ENCODE data around the gene C15orf62.
A peak's percentile ranks its signal among the peaks of the same experiment; 100 is the strongest.

C15orf62 gene

DNA sequence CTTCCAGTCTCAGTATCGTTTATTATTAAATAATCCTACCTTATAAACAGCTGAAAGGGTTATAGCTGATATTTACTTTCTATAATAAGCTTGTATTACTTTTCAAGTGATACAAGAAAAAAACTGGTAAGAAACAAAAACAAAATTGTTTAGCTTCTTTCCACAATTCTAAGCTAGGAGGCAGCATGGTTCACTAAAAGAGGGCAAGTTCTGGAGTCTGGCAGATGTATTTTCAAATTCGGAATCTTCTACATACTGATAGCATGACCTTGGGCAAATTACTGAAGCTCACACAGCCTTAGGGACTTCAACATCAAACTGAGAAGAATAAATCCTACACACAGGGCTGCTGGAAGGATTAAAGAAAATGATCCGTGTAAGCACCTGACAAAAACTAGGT is 15.4 kb downstream of the C15orf62 start:
- no peak for DNase-seq

DNA sequence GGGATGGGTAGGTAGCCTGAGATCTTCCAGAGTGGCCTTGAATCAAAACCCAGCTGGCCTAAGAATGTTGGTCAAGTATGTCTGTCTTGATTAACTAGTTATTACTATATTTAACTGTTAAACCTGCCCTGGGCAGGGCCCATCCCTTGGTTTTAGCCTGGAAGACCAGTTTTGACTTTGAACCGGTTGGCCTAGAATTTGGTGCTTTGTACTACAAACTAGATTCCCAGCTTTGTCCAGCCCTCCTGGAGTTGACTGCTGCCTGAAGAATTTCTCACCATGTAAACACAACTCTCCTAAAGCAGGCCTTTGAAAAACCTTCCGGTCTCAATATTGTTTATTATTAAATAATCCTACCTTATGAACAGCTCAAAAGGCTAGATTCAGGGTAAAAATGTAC is 16.0 kb downstream of the C15orf62 start:
- no peak for DNase-seq

DNA sequence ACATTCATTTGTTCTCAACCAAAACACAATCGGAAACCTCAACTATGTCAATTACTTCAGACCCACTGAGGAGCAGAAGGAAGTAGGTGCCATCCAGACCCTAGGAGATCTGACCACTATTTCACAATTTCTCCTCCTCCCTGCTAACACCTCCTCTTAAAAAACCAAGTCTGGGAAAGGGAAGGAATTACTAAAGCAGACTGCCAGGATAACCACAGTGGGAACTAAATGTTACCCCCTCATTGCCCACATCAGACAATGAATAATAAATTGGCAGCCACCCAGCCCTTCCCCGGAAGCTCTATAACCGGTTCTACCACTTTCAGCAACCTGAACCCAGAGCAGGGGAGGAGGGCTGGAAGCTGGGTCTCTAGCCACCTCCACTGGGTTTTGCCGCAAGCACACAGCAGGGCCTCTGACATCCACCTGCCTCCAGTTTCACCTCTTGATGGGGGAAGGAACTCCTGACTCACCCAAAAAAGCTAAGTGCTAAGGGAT is 17.6 kb downstream of the C15orf62 start:
- peak; percentile 44 for DNase-seq

DNA sequence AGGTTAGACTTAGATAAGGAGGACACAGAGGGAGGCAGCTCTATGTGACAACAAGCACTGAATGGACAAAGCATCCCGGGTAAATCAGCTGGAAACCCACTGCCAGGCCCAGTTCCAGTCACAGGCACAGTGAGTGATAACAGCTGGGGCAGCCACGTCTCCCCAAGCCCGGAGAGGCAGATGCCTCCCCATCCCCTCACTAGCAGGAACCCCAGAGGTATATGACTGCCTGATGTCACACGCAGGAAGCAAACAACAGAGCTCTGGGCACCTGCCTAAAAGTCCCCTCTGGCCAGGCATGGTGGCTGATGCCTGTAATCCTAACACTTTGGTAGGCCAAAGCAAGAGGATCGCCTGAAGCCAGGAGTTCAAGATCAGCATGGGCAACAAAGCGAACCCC is 18.2 kb downstream of the C15orf62 start:
- no peak for DNase-seq

DNA sequence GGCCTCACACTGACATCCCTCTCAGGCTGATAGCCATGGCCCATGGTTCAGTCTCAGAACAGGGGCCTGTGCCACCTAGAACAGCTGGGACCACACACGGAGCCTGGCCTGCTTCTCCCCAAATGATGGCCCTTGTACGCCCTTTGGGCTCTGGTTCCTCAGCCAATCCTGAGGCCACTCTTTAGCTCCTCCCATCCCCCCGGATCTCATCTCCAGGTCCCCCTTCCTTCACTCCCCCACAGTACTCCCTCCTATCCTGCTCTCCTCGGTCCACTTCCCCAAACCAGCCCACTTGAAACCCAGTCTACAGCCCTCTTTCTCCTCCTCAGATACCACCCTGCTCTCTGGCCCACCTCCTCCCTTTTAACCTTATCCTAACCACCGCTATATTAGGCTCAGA is 19.3 kb downstream of the C15orf62 start:
- no peak for DNase-seq

DNA sequence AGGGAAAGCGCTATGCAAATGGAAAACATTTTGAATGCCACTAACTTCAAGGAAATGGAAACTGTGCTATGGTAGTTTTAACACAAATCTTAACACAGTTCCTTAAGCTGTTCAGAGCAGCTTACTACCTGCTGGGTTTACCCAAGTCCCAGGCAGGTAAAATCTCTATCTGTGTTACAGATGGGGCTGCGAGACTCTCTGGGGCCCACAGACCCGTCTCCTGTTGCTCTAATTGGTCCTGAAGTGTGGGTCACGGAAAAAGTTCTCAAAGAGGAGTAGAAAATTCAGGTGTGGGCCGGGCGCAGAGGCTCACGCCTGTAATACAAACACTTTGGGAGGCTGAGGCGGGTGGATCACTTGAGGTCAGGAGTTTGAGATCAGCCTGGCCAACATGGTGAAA is 20.2 kb downstream of the C15orf62 start:
- no peak for DNase-seq

DNA sequence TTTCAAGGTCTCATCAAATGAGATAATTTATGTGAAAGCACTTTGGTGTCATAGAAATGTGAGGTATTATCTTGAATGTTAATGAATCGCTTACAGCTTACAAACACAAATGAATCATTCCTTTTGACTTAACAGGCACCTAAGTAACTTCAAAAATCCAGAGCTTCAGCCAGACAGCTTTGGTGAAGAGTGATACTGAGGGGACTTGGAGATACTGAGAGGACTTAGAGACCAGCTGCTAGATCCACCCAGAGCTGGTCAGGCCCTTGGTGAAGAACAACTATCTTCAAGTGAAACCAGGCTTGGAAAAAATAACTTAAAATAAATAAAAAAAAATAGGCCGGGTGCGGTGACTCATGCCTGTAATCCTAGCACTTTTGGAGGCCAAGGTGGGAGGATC is 20.9 kb downstream of the C15orf62 start:
- no peak for DNase-seq

DNA sequence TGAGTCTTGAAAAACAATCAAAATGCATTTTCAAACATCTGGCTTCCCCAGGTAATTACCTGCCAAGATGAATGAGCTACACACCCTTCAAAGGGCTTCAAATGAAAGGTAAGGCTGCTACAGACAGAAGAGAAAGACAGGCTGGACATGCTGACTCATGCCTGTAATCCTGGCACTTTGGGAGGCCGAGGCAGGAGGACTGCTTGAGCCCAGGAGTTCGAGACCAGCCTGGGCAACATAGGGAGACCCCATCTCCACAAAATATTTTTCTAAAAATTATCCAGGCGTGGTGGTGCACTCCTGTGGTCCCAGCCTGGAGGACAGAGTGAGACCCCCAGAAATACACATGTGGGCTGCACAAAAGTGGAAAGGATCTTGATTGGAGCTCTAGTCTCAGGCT is 22.6 kb downstream of the C15orf62 start:
- no peak for DNase-seq

DNA sequence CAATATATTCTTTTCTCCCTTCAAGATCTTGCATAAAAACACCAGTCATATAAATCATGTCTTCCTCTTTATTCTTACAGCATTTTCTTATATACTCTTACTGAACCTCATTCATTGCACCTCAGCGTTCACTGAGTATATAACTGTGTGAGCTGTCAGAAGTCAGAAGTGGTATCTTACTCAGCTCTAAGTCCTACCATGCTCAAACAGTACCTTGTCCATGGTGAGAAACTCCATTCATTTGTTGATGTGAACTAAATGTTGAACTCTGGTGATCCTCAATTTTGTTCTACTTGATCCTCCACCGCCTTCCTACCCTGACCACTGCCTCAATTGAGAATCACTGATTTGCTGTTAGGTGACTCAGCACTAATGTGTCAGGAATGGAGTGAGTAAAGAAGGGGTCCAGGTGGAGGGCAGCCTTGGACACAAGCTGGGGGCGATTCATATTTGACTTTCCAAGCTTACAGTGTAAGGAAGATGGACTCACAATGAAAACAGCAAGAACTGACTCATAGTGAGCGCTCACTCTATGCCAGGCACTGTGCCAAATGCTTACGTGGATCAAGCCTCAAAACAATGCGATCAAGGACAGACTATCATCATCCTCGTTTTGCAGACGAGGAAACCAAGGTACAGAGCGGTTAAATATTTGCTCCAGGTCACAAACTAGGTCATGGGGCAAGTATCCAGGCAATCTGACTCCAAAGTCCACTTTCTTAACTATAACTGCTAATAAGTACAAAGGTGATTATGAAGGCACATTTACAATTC is 23.6 kb downstream of the C15orf62 start:
- peak; percentile 74 for DNase-seq

DNA sequence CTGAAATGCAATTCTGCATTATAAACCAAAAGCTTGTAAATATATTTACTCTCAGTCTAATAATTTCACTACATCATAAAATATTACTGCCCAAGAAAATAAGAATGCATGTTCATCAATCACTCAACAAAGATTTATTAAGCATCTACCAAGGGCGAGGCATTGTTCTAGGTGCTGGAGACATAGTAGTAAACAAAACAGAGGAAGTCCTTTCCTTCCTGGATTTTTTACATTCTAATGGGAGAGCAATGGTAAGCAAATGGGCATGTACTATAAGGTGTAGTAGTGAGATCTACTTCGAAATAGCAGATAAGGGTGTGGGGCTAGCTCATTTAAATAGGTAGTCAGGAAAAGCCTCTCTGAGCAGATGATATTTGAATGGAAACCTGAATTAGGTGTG is 26.3 kb downstream of the C15orf62 start:
- DNase-seq, result no peak

DNA sequence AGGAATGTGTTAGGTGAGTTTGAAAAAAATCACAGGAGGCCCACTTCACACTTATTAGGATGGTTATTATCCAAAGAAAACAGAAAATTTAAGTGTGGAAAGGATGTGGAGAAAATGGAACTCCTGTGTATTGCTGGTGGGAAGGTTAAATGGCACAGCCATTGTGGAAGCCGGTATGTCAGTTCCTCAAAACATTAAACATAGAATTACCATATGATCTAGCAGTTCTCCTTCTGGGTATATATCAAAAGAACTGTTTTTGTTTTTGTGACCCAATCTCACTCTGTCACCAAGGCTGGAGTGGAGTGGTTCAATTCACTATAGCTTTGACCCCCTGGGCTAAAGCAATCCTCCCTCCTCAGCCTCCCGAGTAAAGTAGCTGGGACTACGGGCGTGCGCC is 26.7 kb downstream of the C15orf62 start:
- DNase-seq, result no peak

DNA sequence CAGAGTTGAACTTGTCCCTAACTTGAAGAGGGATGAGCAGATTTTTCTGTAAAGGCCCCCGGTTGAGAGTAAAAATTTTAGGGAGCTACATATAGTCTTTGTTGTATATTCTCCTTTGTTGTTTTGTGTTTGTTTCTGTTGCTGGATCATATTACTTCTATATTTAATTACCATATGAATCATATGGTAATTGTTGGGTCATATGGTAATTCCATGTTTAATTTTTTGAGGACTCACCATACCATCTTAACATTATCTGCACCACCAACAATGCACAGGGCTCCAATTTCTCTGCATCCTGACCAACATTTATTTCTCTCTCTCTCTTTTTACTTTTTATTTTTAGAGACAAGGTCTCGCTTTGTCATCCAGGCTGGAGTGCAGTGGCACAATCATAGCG is 29.7 kb downstream of the C15orf62 start:
- no peak for DNase-seq

DNA sequence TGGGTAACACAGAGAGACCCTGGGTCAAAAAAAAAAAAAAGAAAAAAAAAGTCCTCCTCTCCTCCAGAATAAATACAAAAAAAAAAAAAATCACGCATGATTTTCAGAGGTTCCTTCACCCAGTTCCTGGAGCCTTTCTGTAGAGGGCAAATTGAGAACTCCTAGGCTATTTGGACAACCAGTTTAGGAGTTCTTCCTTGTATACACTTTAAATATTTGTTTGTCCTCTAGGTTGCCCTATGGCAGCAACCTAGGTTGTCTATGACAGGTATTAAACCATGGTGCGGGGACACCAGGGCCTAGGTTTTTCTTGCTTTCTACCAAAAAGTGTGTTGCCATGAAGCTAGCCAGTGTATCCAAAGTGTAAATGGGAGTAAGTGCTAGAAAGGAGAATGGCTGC is 33.3 kb downstream of the C15orf62 start:
- no peak for DNase-seq

DNA sequence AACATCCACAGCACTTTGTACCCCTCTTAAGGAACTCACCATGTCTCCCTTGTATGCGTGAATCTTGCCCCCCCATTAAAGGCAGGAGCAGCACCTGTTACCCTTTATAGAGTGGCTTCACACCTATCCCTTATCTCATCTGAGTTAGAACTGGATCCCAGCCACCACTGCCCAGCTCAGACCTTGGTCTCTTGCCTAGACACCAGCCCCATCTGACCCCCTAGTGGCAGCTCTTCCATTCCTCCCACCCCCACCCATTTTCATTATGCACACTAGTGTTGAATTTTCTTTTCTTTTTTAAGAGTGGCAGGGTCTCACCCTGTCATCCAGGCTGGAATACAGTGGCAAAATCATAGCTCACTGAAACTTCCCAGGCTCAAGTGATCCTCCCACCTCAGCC is 33.9 kb downstream of the C15orf62 start:
- no peak for DNase-seq

DNA sequence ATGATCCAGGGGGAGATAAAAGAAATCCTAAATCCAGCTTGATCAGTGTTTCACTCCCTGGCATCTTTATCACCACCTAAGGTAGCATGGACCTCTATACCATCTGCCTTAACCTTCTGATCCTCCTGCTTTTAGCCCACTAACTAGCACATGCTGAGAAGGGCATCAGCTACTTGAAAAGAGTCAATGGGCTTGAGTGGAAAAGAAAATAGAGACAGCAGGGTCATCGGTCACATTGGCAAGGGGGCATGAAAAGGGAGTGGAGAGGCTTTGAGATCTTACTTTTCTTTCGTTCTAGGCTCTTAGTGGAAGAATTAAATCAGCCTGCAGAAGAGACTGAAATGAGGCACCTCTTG is 36.9 kb downstream of the C15orf62 start:
- no peak for DNase-seq

DNA sequence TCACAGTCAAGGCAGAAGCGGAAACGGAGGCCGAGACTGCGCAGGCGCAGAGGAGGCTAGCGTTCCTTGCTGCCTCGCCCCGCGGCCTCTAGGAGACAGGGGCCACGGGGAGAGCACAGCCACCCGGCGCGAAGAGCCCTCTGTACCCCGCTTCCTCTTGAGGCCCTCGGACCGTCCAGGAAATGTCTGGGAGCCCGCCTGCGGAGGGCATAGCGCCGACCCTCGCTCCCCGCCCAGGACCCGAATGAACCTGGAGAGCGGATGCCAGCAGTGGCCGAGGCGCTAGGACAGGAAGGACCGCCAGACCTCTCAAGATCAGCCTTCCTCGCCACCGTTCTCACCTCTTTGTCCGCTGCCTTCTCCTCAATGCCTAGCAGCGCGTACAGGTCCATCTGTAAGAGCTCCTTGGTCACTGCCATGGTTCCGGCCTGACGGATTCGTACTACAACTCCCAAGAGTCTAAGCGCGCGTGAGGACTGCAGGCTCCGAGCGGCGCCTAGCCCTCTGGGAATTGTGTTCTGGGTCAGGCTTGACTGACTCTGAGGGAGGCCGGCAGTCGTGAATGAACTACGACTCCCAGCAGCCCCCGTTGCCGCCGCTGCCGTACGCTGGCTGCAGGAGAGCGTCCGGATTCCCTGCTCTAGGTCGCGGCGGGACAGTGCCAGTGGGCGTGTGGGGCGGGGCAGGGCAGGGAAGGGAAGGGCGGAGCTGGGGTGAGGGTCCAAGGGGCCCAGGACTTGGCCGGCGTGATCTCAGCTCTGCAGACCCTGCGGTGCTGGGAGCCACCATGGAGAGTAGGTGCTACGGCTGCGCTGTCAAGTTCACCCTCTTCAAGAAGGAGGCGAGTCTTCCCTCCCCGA is 37.5 kb downstream of the C15orf62 start, which contains the start of the genes DNAJC17 and ZFYVE19:
Gene DNAJC17, minus strand, starts transcription at position 446 of the 860 bp plus-strand sequence. Its CDS starts 27 bp downstream, at position 419.
Gene ZFYVE19, plus strand, starts transcription at position 62 of the 860 bp plus-strand sequence. Its CDS starts 501 bp downstream, at position 563.
- DNase-seq, result peak; percentile 98

DNA sequence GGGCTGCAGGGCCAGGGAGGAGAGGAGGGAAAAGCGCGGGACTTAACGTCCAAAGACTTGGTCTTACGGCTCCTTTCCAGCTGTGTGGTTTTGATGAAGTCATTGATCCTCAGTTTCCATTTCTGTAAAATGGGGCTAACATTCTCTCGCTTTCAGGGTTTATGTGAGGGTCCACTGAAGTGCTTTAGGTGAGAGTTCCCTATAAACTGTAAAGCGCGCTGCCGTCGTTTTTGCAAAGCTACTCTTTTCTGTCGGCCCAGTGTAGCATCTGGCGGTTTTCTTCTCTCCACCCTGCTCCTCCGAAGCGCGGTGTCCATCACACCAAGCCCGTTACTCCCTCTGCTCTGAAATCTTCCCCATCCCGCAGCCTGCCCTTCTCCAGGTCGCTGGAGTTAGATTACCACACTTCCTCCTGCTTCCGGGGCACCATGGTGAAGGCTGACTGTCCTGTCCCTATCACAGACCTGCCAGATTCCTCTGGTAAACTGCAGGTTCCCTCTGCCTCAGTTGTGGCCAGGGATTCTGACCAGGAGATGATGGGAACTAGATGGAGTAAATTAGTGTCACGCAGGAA is 38.2 kb downstream of the C15orf62 start:
- DNase-seq, result no peak

DNA sequence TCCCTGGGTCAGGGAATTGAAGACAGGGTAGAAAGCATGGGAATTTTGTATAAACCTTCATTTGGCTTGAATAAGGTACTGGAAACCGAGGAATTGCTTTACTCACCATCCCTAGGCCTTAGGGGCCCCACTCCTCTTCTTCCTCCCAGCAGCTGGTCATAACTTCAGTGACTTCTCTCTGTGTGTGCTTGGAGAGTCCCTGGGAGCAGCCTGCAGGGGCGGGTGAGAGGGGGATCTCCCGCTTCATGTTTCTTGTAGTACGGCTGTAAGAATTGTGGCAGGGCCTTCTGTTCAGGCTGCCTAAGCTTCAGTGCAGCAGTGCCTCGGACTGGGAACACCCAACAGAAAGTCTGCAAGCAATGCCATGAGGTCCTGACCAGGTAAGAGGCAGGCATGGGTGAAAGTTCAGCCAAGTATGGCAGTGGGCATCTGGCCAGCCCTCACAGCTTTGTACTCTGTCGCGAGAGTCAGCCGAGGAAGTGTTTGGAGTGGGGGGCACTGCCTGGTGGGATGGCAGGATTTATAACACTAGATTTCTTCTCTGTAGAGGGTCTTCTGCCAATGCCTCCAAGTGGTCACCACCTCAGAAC is 39.2 kb downstream of the C15orf62 start:
- DNase-seq, result no peak

DNA sequence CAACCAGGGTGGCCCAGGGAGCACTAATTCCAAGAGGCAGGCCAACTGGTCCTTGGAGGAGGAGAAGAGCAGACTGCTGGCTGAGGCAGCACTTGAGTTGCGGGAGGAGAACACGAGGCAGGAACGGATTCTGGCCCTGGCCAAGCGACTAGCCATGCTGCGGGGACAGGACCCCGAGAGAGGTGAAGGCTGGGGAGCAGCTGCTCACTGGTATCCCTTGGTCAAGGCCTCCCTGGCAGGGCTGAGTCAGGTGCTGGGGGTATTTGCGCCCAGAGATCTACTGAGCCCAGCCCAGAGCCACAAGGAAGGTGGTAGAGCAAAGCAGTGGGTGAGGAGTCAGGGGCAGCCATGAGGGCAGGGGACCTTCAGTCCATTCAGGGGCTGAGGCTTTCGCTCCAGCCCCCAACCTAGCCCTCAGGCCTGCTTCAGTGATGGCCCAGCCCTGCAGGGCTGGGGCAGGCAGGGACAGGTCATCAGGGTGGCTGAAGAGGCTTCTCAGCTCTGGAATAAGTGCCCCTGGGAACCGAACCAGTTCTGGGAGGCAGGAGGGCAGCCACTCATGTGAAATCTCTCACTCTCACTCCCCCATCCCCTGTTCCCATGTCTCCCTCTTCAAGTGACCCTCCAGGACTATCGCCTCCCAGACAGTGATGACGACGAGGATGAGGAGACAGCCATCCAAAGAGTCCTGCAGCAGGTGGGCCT is 43.1 kb downstream of the C15orf62 start:
- no peak for DNase-seq

DNA sequence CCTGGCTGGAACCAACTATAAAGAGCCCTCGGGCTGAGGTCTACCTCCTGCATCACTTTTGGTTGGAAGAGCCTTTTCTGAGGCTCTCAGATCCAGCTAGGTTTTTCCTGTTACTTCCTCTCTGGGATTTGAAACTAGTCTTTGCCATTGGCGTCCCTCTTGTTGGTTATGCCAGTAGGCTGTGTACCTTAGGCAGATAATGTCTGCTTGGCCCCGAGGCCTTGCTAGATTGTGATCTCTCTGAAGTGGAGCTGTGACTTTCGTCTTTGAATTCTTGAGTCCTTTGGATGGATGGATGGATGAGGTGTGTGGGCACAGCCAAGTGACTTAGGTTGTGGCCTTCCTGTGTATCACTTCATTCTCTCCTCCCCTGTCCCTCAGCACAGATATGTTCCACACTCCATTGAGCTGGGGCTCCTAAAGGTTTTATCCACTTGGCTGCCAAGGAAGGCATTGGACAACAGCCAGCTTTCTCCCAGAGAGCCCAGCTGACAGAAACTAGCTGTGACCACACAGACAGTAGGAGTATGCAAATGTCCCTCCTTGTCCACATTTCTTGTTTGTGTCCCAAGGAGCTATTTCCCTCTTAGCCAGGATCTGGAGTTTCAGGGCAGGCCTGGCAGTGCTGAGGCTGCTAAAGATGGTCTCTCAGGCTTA is 45.4 kb downstream of the C15orf62 start:
- DNase-seq, result no peak

DNA sequence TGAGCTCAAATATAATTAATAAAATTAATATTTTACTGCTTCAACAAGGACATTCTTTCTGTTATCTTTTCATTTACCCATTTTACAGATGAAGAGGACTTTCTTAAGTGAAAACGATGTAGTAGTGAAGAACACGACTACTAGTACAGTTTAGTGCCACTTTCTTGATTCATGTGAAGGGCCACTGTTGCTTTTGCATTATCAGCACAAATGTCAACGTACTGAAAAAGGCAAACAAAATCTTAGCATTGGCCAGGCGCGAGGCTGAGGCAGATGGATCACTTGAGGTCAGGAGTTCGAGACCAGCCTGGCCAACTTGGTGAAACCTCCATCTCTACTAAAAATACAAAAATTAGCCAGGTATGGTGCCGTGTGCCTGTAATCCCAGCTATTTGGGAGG is 49.3 kb downstream of the C15orf62 start:
- no peak for DNase-seq

DNA sequence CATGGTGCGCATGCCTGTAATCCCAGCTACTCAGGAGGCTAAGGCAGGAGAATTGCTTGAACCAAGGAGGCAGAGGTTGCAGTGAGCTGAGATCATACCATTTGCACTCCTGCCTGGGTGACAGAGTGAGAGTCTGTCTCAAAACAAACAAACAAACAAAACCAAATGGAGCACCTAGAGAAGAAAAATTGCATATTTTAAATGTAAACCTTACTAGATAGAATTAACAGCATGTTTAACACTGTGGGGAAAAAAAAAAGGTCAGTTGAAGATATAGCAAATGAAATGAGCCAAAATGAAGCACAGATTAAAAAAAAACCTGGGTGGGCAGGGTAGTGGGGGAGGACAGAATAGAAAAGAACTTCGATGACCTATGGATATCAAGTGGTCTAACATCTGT is 51.4 kb downstream of the C15orf62 start:
- no peak for DNase-seq

Measured in activated CD4-positive, alpha-beta T cell treated with anti-CD3 and anti-CD28 coated beads, Interleukin-2, Interleukin-6, amounts not matched to agents 100 ng/mL and 50 ng/mL, durations not matched to agents 16 hours and 8 hours (primary cell).